NCI-H1092 (cell line): ENCODE measurements around the gene GRM2.
A peak's percentile ranks its signal among the peaks of the same experiment; 100 is the strongest.

Experiments
- DNase-seq: peaks from one replicate; lab custom pipeline; 2025; lab: John Stamatoyannopoulos, UW

GRM2 gene

GRCh38 chr3:51680196-51680595, 26.7 kb upstream of the GRM2 start:
- no peak for DNase-seq

DNA sequence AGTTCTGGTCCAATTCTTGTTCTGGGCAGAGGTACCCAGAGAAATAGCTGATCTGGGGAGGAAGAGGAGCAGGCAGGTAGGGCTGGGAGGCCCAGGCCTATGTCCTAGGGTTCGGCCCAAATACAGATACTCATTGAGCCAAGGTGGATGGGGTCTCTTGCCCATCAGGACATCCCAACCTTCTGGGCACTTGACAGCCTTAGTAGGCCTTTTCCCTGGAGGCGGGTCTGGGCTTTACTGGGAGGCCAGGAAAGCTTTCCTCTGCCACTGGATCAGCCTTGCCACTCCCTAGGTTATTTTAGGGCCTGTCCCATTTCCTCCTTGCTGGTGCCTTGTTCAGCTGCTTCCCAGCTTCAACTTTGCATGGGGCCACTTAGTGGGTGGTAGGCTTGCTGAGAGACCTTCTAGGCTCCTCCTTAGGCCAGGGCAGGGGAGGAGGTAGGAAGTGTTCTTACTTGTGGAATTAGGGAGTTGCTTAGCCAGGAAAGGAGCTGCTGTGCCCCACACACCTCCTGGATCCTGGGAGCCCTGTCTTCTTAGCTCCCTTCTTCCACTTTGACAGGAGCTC, 26.1 kb upstream of the GRM2 start:
- DNase-seq: no peak

GRCh38 chr3:51681453-51681852, 25.4 kb upstream of the GRM2 start:
- DNase-seq: no peak

- peak; percentile 15 for DNase-seq
Observed at GRCh38 chr3:51682079-51682478, 24.8 kb upstream of the GRM2 start.

- no peak for DNase-seq
Observed at GRCh38 chr3:51682526-51682925, 24.3 kb upstream of the GRM2 start.

GRCh38 chr3:51683566-51683965, 23.3 kb upstream of the GRM2 start:
- no peak for DNase-seq

GRCh38 chr3:51684971-51685751, 21.7 kb upstream of the GRM2 start:
- DNase-seq: no peak

GRCh38 chr3:51686056-51686455, 20.8 kb upstream of the GRM2 start:
- no peak for DNase-seq

GRCh38 chr3:51686512-51687215, 20.2 kb upstream of the GRM2 start:
- no peak for DNase-seq

- no peak for DNase-seq
Observed at GRCh38 chr3:51687431-51688205, 19.2 kb upstream of the GRM2 start.

DNA sequence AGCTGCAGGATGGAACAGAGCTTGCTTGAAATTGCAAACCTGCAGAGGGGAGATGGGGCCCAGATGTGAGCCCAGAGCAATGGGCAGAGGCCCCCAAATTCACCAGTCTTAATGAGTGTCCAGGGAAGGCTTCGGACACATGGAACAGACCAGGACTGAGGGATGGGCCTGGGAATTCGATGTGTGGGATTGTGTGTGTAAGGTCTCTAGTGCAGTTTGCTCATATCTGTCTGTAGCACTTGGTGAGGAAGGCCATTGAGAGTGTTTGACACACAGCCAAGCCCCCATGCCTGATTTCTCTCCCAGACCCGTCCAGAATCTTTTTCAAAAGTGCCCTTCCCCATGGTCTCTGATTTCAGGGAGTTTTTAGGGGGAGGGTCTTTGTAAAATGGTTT, 18.7 kb upstream of the GRM2 start:
- DNase-seq: no peak

DNA sequence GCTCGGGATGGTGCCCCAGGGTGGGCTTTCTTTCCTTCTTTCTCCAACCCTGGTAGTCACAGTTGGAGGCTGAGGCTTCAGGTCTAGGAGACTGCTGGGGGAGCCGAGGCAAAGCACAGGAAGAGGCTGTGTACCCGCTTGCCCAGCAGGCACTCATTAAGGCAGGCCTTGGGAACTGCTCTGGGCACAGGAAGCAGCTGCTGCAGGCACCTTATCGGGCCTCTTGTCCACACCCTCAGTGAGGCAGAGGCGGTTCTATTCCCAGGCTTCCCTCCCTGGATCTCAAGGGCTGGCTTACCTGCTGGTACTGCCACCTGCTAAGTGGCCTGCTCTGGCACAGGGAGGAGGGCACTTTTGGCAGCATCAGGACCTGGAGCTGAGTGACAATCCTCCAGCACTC, 15.8 kb upstream of the GRM2 start:
- DNase-seq: no peak

- DNase-seq: no peak
Observed at GRCh38 chr3:51691949-51692348, 14.9 kb upstream of the GRM2 start.

GRCh38 chr3:51692980-51693395, 13.9 kb upstream of the GRM2 start:
- DNase-seq: no peak

- DNase-seq: no peak
Observed at GRCh38 chr3:51696954-51697353, 9.9 kb upstream of the GRM2 start.

DNA sequence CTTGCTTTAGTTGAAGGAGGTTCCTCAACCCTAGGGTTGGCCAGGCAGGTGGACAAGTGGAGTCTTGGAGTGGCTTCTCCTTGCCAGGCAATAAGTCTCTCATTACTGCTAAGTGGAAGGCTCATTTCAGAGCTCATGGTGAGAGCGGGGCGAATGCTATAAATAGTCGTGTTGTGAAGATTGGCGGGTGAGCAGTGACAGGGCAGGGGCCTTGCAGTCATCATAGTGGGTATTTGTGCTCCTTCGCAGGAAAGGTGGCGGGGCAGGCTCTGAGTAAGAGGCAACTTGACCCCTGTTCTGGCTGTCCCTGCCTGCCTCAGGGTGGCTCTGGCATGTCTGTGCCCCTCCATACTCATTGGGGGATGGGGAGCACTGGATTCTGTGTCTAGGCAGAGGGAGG, 8.7 kb upstream of the GRM2 start:
- DNase-seq: no peak

DNA sequence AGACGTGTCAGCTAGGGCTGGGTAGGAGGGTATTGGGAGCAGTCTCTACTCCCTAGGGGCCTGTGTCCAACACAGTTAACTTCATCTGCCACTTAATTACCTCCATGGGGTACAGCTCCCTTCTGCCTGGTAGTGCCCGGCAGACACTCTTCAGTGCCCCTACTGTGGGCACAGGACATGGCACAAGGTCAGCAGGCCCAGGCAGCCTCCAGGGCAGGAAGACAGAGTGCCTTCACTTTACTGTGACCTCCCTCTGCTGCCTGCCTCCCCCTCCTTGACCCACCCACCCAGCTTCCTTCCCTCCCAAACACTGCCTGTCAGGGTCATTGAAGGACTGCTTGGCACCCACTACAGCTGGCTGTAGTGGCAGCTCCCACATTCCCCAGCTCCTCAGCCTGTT, 6.5 kb upstream of the GRM2 start:
- DNase-seq: no peak

DNA sequence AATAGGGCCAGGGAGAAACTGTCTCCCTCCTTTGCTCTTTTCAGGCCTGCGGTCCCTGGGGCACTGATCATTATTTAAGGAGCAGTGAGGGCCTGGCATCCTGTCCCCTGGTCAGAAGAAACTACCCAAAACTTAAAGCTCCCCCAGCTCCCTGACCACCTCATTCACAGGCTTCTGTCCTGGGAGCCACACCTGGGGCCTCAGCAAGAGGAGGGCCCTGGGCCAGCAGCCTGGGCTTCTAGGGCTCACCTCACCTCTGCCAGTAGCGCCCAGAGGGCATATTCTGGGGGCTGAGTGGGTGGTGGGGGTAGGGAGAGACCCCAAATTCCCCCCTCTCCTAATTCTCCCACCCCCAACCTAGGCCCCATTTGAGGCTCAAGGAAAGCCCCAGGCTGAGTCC, 4.7 kb upstream of the GRM2 start:
- DNase-seq: no peak

GRCh38 chr3:51703068-51703760, 3.7 kb upstream of the GRM2 start:
- peak; percentile 39 for DNase-seq

- DNase-seq: no peak
Observed at GRCh38 chr3:51703761-51704510, 2.9 kb upstream of the GRM2 start.

- no peak for DNase-seq
Observed at GRCh38 chr3:51704511-51704950, 2.3 kb upstream of the GRM2 start.
